Upper lobe of left lung (tissue), 6 donors: Measurements from ENCODE around the gene LIN52. TPM values are rescaled to one million over a fixed set of nuclear protein-coding genes. Genes with fewer than 3 reads are reported as not detected.

Experiments
- ATAC-seq, 2 donors: fragments of 200-7000 bp; cut with Tn5 transposase; one replicate each; pipeline ENCODE4 v1.9.1; 2022; ENCODE audit warnings: mild to moderate bottlenecking in 2 of 2, moderate library complexity in 2 of 2; ENCODE audit not compliant: low FRiP score in 2 of 2
- DNase-seq, 2 donors: peaks; one replicate each; pipeline ENCODE4 v3.0.0-alpha.2; 2019 to 2020
- H3K27ac ChIP-seq, 4 donors: fragments of 200-600 bp; sonication (generic); one replicate each; pipeline ENCODE4 v1.5.1; 2016 to 2019
- H3K27me3 ChIP-seq, 4 donors: fragments of 200-600 bp; sonication (generic); one replicate each; pipeline ENCODE4 v1.5.1; 2017 to 2019
- H3K36me3 ChIP-seq, 4 donors: fragments of 200-600 bp; sonication (generic); one replicate each; pipeline ENCODE4 v1.5.1; 2016 to 2019
- H3K4me1 ChIP-seq, 4 donors: fragments of 200-600 bp; sonication (generic); one replicate each; pipeline ENCODE4 v1.5.1; 2018 to 2019
- H3K4me3 ChIP-seq, 4 donors: fragments of 200-600 bp; sonication (generic); one replicate each; pipeline ENCODE4 v1.5.1; 2017 to 2019; ENCODE audit warnings: mild to moderate bottlenecking in 2 of 4, moderate library complexity in 1 of 4
- H3K9me3 ChIP-seq, 4 donors: fragments of 200-600 bp; sonication (generic); one replicate each; pipeline ENCODE4 v1.5.1; 2018 to 2019
- EP300 ChIP-seq, 4 donors: sonication (generic); formaldehyde crosslinking; IDR thresholded peaks; one replicate each; pipeline ENCODE4 v1.5.1; 2017; ENCODE audit warnings: antibody characterized with exemption in 4 of 4, control low read depth in 2 of 4
- POLR2A ChIP-seq, 4 donors: fragments of 450-650 bp; IDR thresholded peaks; one replicate each; pipeline ENCODE4 v1.5.1; 2016 to 2017; ENCODE audit warnings: antibody characterized with exemption in 4 of 4, mild to moderate bottlenecking in 2 of 4
- POLR2AphosphoS5 ChIP-seq, 2 donors: sonication (generic); formaldehyde crosslinking; IDR thresholded peaks; one replicate each; pipeline ENCODE4 v1.5.1; 2017; ENCODE audit warnings: antibody characterized with exemption in 2 of 2
- WGBS, 2 donors: methylation state at CpG; one replicate each; pipeline ENCODE4 v1.1.5; 2017 to 2018; 5-methylcytosine and 5-hydroxymethylcytosine counted together
- total RNA-seq, 6 donors: library from RNA; depleted of rRNA in 4 of 6; stranded (reverse); fragments of >200 nt in 4 of 6; gene quantifications; one replicate each; pipeline versions ENCODE4 v1.1.0 to v1.2.1, GENCODE V29; 2016 to 2021
- TF ChIP-seq, protein P1 (sequence below), 6 experiments: fragments of 450-650 bp in 4 of 6; fragments of 200-600 bp in 2 of 6; sonication (generic) in 2 of 6; IDR thresholded peaks; one replicate each; pipeline ENCODE4 v1.5.1; 2016 to 2019; ENCODE audit warnings: antibody characterized with exemption in 6 of 6
- donor health status: DM: no; HTN: no; CAD: no; lungs with moderate emphysema.
- donor health status: DM: no; HTN: yes; CAD: no; lungs with severe emphysema.

Gene LIN52
- total RNA-seq, 6 donors from 2014 or later, result 5.8 to 9.7 (median 8.8) TPM

DNA sequence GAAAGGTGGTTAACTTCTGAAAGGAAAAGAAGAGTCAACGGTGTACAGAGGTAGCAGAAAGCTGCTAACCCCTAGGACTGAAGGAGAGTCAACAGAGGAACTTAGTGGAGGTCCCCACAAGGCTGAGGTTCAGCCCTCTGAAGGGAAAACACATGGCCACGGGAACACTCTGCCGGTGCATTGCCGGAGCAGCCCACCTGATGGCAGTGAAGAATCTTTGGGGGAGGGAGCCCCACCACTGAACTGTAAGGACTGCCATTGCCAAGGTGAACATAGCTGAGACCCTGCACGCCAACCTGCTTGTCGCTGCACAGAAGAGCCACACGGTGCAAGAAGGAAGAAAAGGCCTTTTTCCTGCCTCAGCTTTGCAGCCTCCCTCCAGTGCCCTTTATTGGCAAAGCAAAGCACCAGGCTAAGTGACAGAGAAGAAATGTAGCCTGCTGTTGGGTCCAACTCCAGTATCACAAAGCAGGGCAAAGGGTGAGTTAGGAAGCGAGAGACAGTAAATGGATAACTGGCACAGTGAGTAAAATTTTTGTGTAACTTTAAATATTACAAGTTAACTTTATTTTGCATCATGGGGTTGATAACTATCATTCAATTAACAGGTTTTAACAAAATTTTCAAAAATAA, 76.9 kb downstream of the LIN52 start:
- Histone ChIP-seq H3K4me3 (no peak overlapping the region), H3K27ac (no peak overlapping the region), H3K4me1 (no peaks in the 10 kb centered on the region), H3K27me3 (no peaks in the 10 kb centered on the region), H3K9me3 (no peaks in the 10 kb centered on the region), H3K36me3 (peaks cover 0 to 6% (median 0%) of the 10 kb centered on the region in 4 donors)
- no peak for TF ChIP-seq EP300 (IDR thresholded peaks at IDR 0.05)
- TF ChIP-seq POLR2A (IDR thresholded peaks at IDR 0.05), result no peak
- TF ChIP-seq POLR2AphosphoS5 (IDR thresholded peaks at IDR 0.05), result no peak
- TF ChIP-seq, protein P1, sequence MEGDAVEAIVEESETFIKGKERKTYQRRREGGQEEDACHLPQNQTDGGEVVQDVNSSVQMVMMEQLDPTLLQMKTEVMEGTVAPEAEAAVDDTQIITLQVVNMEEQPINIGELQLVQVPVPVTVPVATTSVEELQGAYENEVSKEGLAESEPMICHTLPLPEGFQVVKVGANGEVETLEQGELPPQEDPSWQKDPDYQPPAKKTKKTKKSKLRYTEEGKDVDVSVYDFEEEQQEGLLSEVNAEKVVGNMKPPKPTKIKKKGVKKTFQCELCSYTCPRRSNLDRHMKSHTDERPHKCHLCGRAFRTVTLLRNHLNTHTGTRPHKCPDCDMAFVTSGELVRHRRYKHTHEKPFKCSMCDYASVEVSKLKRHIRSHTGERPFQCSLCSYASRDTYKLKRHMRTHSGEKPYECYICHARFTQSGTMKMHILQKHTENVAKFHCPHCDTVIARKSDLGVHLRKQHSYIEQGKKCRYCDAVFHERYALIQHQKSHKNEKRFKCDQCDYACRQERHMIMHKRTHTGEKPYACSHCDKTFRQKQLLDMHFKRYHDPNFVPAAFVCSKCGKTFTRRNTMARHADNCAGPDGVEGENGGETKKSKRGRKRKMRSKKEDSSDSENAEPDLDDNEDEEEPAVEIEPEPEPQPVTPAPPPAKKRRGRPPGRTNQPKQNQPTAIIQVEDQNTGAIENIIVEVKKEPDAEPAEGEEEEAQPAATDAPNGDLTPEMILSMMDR (IDR thresholded peaks at IDR 0.05), result no peak
- 87 to 97% methylated on average over 8 of the region's 8 CpGs for WGBS, 2 donors
- no peak for DNase-seq
- ATAC-seq, result no peak

DNA sequence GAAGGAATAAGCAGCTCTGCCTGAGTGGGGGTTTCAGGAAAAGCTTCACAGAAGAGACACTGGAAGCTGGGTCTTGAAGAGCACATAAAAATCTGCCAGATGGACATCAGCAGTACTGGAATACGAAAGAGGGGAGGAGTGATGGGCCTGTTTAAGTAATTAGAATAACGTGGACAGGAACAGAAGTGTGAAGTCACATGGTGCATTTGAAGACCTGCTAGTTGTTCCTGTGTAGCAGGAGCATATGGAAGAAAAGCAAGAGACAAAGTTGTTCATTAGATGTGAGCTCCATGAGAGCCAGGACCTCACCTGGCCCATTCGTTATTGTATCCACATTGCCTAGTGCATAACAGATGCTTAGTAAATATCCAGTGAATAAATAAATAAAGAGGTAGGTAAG, 85.2 kb downstream of the LIN52 start:
- H3K9me3 ChIP-seq, result no peaks in the 10 kb centered on the region
- no peak overlapping the region for H3K4me3 ChIP-seq
- no peak for TF ChIP-seq POLR2AphosphoS5 (IDR thresholded peaks at IDR 0.05)
- TF ChIP-seq, protein P1 (IDR thresholded peaks at IDR 0.05), result no peak
- no peak for TF ChIP-seq POLR2A (IDR thresholded peaks at IDR 0.05)
- TF ChIP-seq EP300 (IDR thresholded peaks at IDR 0.05), result no peak
- no peaks in the 10 kb centered on the region for H3K36me3 ChIP-seq
- 65 to 85% methylated on average over 3 of the region's 3 CpGs for WGBS, 2 donors
- no peak for DNase-seq
- no peak for ATAC-seq
- H3K27ac ChIP-seq, result no peak overlapping the region
- H3K27me3 ChIP-seq, result no peaks in the 10 kb centered on the region
- H3K4me1 ChIP-seq, result no peaks in the 10 kb centered on the region

DNA sequence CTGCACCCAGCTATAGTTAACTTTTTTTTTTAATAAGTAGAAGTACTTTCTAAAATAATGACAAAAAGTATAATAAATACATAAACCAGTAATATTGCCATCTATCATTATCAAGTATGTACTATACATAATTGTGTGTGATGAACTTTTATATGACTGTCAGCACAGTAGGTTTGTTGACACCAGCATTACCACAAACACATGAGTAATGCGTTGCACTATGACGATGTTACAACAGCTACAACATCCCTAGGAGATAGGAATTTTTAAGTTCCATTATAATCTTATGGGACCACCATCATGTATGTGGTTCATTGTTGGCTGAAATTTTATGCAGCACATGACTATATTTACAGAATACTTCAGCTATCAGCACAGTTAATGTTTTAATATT, 91.6 kb downstream of the LIN52 start:
- DNase-seq (no peak), ATAC-seq (no peak)
- Histone ChIP-seq H3K4me3 (no peak overlapping the region), H3K4me1 (peaks cover 0 to 9% (median 8%) of the 10 kb centered on the region in 4 donors), H3K27me3 (no peaks in the 10 kb centered on the region), H3K9me3 (no peaks in the 10 kb centered on the region), H3K27ac (no peak overlapping the region), H3K36me3 (no peaks in the 10 kb centered on the region)
- TF ChIP-seq EP300 (IDR thresholded peaks at IDR 0.05), result no peak
- no peak for TF ChIP-seq POLR2A (IDR thresholded peaks at IDR 0.05)
- TF ChIP-seq, protein P1 (IDR thresholded peaks at IDR 0.05), result no peak
- TF ChIP-seq POLR2AphosphoS5 (IDR thresholded peaks at IDR 0.05), result no peak
- 71 to 76% methylated on average over 2 of the region's 2 CpGs for WGBS, 2 donors

DNA sequence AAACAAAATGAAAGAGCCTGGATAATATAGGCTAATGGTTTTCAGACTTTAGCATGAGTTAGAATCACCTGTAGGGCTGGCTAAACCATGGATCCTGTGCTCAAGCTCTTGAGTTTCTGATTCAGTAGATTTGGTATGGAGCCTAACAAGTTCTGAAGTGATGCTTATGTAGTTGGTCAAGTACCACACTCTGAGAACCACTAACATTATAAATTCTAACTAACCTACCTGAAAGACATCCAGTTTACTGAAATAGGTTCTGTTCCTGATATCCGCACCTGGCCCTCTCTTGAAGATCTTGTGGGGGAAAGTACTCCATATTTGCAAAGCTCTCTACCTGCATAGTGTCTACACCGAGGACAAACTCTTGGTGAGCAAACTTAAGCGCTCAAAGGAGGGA, 95.1 kb downstream of the LIN52 start:
- DNase-seq (peak in 1 of 2 donors; percentile 56), ATAC-seq (peak; percentile 64 to 90)
- H3K4me1 ChIP-seq, result peaks cover 0 to 9% (median 8%) of the 10 kb centered on the region in 4 donors
- TF ChIP-seq POLR2A (IDR thresholded peaks at IDR 0.05) (no peak), EP300 (IDR thresholded peaks at IDR 0.05) (peak in 2 of 4 donors; percentile 12 to 68)
- H3K4me3 ChIP-seq, result no peak overlapping the region
- 64 to 93% methylated on average over 3 of the region's 3 CpGs for WGBS, 2 donors
- no peaks in the 10 kb centered on the region for H3K9me3 ChIP-seq
- H3K27ac ChIP-seq, result peak overlapping the region in 1 of 4 donors; percentile 49
- H3K27me3 ChIP-seq, result no peaks in the 10 kb centered on the region
- H3K36me3 ChIP-seq, result no peaks in the 10 kb centered on the region

DNA sequence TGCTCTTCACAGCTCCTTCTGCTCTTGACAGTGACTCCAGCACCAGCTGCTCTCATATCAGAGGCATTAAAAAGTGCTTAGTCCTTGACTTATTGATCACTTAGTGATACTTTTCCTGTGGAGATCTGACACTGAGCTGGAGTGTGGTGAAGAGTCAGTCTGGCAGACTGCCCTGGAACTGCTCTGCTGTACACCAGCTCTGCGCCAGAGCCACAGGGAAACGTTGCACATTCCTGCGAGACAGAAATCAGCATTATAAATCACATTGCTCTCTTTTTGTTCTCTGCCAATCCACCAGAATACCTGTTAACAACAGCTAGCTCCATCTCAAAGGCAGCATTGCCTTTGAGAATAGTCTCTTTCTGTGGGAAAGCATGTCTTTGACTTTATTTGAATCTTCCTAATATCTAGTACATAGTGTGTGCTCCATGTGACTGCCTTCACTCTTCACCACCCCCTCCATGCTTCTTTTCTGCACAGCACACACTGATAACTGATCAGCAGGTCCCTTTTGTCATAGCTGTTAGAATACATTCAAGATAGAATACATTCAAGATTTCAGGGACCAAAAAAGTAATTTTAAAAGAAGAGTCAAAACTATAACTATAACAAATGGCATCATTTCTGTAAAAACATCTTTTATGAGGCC, 106.3 kb downstream of the LIN52 start:
- TF ChIP-seq POLR2AphosphoS5 (IDR thresholded peaks at IDR 0.05), result no peak
- Histone ChIP-seq H3K27ac (no peak overlapping the region), H3K27me3 (no peaks in the 10 kb centered on the region), H3K36me3 (no peaks in the 10 kb centered on the region), H3K9me3 (no peaks in the 10 kb centered on the region), H3K4me3 (no peak overlapping the region), H3K4me1 (no peaks in the 10 kb centered on the region)
- WGBS, 2 donors, result 80 to 83% methylated on average over 3 of the region's 3 CpGs
- ATAC-seq (no peak), DNase-seq (no peak)
